ENCODE measurements around the gene EIF4B. TPM values are rescaled to one million over a fixed set of nuclear protein-coding genes. Genes with fewer than 3 reads are reported as not detected.

The EIF4B gene
- total and polyA plus RNA-seq, 2 of the 8 experiments (the other 6 are each of a cell fraction or from before 2014, with no cell fraction given): 269 to 816 TPM

- TF ChIP-seq HDAC6 (IDR thresholded peaks at IDR 0.05; ENCODE audit: low read depth, low read length) (no peak), EZH2 (IDR thresholded peaks at IDR 0.05; ENCODE audit: low read depth, low read length, severe bottlenecking) (no peak), CHD2 (IDR thresholded peaks at IDR 0.05; ENCODE audit: low read length) (no peak), CREB1 (IDR thresholded peaks at IDR 0.05) (0 out of 2 replicates have a peak, but pooled peaks have one; percentile 33), POLR2AphosphoS5 (IDR thresholded peaks at IDR 0.05; ENCODE audit: low read depth, low read length) (no peak), HDAC2 (IDR thresholded peaks at IDR 0.05; ENCODE audit: borderline replicate concordance in 1 of 2, low read depth in 2 of 2, low read length in 2 of 2) (no peak), JUN (IDR thresholded peaks at IDR 0.05; ENCODE audit: low read depth, low read length) (no peak), ZNF274 (IDR thresholded peaks at IDR 0.05; ENCODE audit: borderline replicate concordance, extremely low read depth, low read length) (no peak), SP2 (IDR thresholded peaks at IDR 0.05; ENCODE audit: low read length) (no peak), MAX (IDR thresholded peaks at IDR 0.05) (peak; percentile 57), CTBP2 (IDR thresholded peaks at IDR 0.05; ENCODE audit: borderline replicate concordance, insufficient read depth, insufficient read length, low read length) (peak; percentile 60), E2F6 (IDR thresholded peaks at IDR 0.05) (0 out of 2 replicates have a peak, but pooled peaks have one; percentile 8), SAP30 (IDR thresholded peaks at IDR 0.05; ENCODE audit: insufficient read depth, insufficient replicate concordance, low read length) (peak; percentile 43), SIN3A (conservative IDR thresholded peaks at IDR 0.05 in 1 of 2, IDR thresholded peaks at IDR 0.05 in 1 of 2; ENCODE audit: low read depth in 1 of 2, low read length in 2 of 2) (peak in 1 of 2 experiments; percentile 61; a peak in 1 of 4 replicates), EP300 (IDR thresholded peaks at IDR 0.05; ENCODE audit: borderline replicate concordance in 1 of 2, low read depth in 2 of 2, low read length in 2 of 2) (no peak), TCF12 (IDR thresholded peaks at IDR 0.05; ENCODE audit: low read depth, low read length) (peak; percentile 66; the same call in 1 of the 2 replicates), USF2 (IDR thresholded peaks at IDR 0.05; ENCODE audit: low read length) (no peak)
Observed at GRCh38 chr12:53053218-53054111, 47.2 kb downstream of the EIF4B start (continued).
